Gastrocnemius medialis (tissue), 4 donors: ENCODE measurements around the gene KRT16.
"Not testable (repeated sequence)": the region's sequence is repeated elsewhere in the genome, so short reads cannot be mapped to it uniquely, and the experiment has no call there.

Experiments
- CTCF ChIP-seq, 5 experiments: fragments of 450-650 bp in 3 of 5; fragments of 200-600 bp in 2 of 5; sonication (generic) in 2 of 5; IDR thresholded peaks in 4 of 5; conservative IDR thresholded peaks in 1 of 5; 1 replicate in 4 of 5; 2 replicates in 1 of 5; pipeline ENCODE4 v1.5.1; 2016 to 2019; ENCODE audit warnings: antibody characterized with exemption in 5 of 5, mild to moderate bottlenecking in 3 of 5, moderate library complexity in 3 of 5
- POLR2A ChIP-seq, 2 donors: fragments of 450-650 bp; IDR thresholded peaks; one replicate each; pipeline ENCODE4 v1.6.1; 2017; ENCODE audit warnings: antibody characterized with exemption in 2 of 2, mild to moderate bottlenecking in 2 of 2, moderate library complexity in 2 of 2

GRCh38 chr17:41576740-41577139 lies 35.8 kb downstream of the KRT16 start:
- TF ChIP-seq CTCF (IDR thresholded peaks at IDR 0.05 in 4 of 5, conservative IDR thresholded peaks at IDR 0.05 in 1 of 5); POLR2A (IDR thresholded peaks at IDR 0.05): not testable (repeated sequence)
